HFF-Myc (cell line): ENCODE data around the gene RUNX2.

Experiments used
- DNase-seq: peaks from one replicate; pipeline ENCODE4 v3.0.0-alpha.2; 2011; ENCODE audit warnings: low read depth; ENCODE audit errors: extremely low read depth
- H3K4me3 ChIP-seq: replicated peaks from 2 replicates; pipeline ENCODE4 v1.5.1; 2011; ENCODE audit warnings: low read depth, mild to moderate bottlenecking, control low read depth, low read length
- CTCF ChIP-seq: IDR thresholded peaks from 2 replicates; pipeline ENCODE4 v1.5.1; 2012; ENCODE audit warnings: mild to moderate bottlenecking, low read depth, low read length, control low read depth; ENCODE audit errors: missing control alignments

RUNX2 gene

GRCh38 chr6:45640811-45641210 is 312.7 kb downstream of the RUNX2 start:
- no peak for DNase-seq
- TF ChIP-seq CTCF, result no peak
- H3K4me3 ChIP-seq, result no peak overlapping the region

GRCh38 chr6:45642331-45643125 is 314.4 kb downstream of the RUNX2 start:
- no peak for DNase-seq
- no peak for TF ChIP-seq CTCF
- H3K4me3 ChIP-seq, result no peak overlapping the region

DNA sequence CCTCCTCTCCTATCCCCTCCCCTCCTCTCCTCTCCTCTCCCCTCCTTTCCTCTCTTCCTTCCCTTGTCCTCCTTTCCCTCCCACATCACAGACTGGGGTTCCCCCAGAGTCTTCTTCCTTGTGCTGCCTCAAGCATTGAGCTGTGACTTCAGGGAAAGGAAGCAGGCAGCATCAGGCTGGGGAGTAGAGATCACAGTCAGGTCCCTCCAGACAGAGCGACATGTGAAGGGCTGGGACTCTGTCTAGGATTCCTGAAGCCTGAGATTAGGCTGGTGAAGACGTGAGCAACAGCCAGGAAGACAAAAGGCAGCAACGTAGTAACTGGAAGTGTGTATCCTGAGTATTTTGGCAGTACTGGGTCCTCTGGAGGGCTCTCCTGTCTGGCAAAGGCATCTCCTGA is 315.0 kb downstream of the RUNX2 start:
- no peak overlapping the region for H3K4me3 ChIP-seq
- no peak for TF ChIP-seq CTCF
- no peak for DNase-seq

DNA sequence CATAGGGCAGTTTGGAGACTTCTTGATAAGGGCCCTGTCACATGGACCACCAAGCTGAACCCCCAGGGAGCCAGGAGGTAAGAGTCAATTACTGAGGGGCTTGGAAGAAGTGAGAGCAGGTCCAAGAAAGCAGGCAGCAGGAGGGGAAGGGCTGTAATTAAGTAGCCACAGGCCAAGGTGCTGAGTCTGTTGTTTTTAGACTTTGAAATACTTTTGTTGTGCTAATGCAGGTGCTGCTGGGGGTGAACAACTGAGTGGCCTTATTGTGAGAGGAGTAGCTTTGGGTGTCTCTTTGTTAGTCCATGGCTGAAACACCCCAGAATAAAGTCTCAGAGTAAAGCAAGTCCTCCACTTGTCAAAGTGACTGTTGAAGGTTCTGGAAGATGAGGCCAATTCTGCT is 316.6 kb downstream of the RUNX2 start:
- no peak for TF ChIP-seq CTCF
- no peak overlapping the region for H3K4me3 ChIP-seq
- DNase-seq, result no peak

DNA sequence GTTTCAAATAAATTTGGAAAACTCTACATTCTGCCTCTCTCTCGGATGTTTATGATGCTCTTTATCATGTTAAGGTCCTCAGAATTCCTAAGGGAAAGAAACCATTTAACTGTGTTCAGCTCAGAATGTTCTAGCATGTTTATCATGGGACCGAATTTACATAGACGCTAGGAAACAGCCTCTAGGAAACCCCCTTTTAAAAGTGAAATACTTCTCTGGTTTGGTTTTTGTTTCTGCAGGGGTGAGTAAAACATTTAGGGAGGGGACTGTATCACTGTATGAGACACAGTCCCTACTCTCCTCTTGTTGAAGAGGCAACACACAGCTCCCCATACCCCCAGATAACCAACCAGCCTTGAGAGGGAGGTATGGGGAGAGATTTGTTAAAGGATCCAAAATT is 317.2 kb downstream of the RUNX2 start:
- TF ChIP-seq CTCF, result no peak
- no peak overlapping the region for H3K4me3 ChIP-seq
- DNase-seq, result no peak

- TF ChIP-seq CTCF, result no peak
- no peak overlapping the region for H3K4me3 ChIP-seq
- DNase-seq, result no peak
Observed at GRCh38 chr6:45647341-45648261, 319.5 kb downstream of the RUNX2 start.
